Hepatocyte (in vitro differentiated cells): Measurements from ENCODE around the gene ACO2. TPM values are rescaled to one million over a fixed set of nuclear protein-coding genes. Genes with fewer than 3 reads are reported as not detected.

ENCODE experiments used
- DNase-seq: peaks from one replicate; pipeline ENCODE4 v3.0.0-alpha.2; 2016; ENCODE audit warnings: low spot score
- H2AFZ ChIP-seq: fragments of 200-600 bp; sonication (generic); 2 replicates; pipeline ENCODE4 v1.6.0; 2016; ENCODE audit warnings: antibody characterized with exemption, mild to moderate bottlenecking
- H3K27ac ChIP-seq: fragments of 200-600 bp; sonication (generic); 2 replicates; pipeline ENCODE4 v1.5.1; 2016; ENCODE audit warnings: mild to moderate bottlenecking
- H3K27me3 ChIP-seq: fragments of 200-600 bp; sonication (generic); 2 replicates; pipeline ENCODE4 v1.6.1; 2016
- H3K36me3 ChIP-seq: fragments of 200-600 bp; sonication (generic); replicated peaks from 2 replicates; pipeline ENCODE4 v1.5.1; 2016; ENCODE audit warnings: low read depth; ENCODE audit not compliant: insufficient read depth
- H3K4me1 ChIP-seq: fragments of 200-600 bp; sonication (generic); 2 replicates; pipeline ENCODE4 v1.5.1; 2016; ENCODE audit warnings: mild to moderate bottlenecking, moderate library complexity; ENCODE audit not compliant: insufficient read depth
- H3K4me2 ChIP-seq: fragments of 200-600 bp; sonication (generic); 2 replicates; pipeline ENCODE4 v1.6.0; 2016
- H3K4me3 ChIP-seq: fragments of 200-600 bp; sonication (generic); 2 replicates; pipeline ENCODE4 v1.5.1; 2016; ENCODE audit warnings: mild to moderate bottlenecking
- H3K79me2 ChIP-seq: fragments of 200-600 bp; sonication (generic); 2 replicates; pipeline ENCODE4 v1.6.0; 2017; ENCODE audit warnings: mild to moderate bottlenecking
- H3K9me2 ChIP-seq: fragments of 200-600 bp; sonication (generic); replicated peaks from 2 replicates; pipeline ENCODE4 v1.6.0; 2017; ENCODE audit warnings: mild to moderate bottlenecking; ENCODE audit not compliant: insufficient read depth
- H3K9me3 ChIP-seq: fragments of 200-600 bp; sonication (generic); 2 replicates; pipeline ENCODE4 v1.5.1; 2016; ENCODE audit warnings: low read depth, mild to moderate bottlenecking
- H4K20me1 ChIP-seq: fragments of 200-600 bp; sonication (generic); 2 replicates; pipeline ENCODE4 v1.6.0; 2016; ENCODE audit warnings: mild to moderate bottlenecking; ENCODE audit not compliant: insufficient read depth, poor library complexity, severe bottlenecking
- CTCF ChIP-seq: fragments of 200-600 bp; sonication (generic); IDR thresholded peaks from 2 replicates; pipeline ENCODE4 v1.5.1; 2016; ENCODE audit warnings: antibody characterized with exemption, mild to moderate bottlenecking; ENCODE audit not compliant: poor library complexity
- EZH2 ChIP-seq: fragments of 200-600 bp; sonication (generic); IDR thresholded peaks from 2 replicates; pipeline ENCODE4 v1.6.1; 2016; ENCODE audit warnings: antibody characterized with exemption, mild to moderate bottlenecking, borderline replicate concordance
- EZH2phosphoT487 ChIP-seq: fragments of 200-600 bp; sonication (generic); IDR thresholded peaks from one replicate; pipeline ENCODE4 v1.6.1; 2018; ENCODE audit warnings: antibody characterized with exemption, mild to moderate bottlenecking, low read depth, moderate library complexity; ENCODE audit not compliant: unreplicated experiment, severe bottlenecking
- WGBS: methylation state at CpG from one replicate; pipeline ENCODE4 v1.1.6; 2016; ENCODE audit warnings: low lambda C conversion rate; ENCODE audit errors: missing lambda C conversion rate; 5-methylcytosine and 5-hydroxymethylcytosine counted together
- polyA plus RNA-seq: library from polyadenylated mRNA; unstranded; fragments of >200 nt; fragmentation: Nextera tagmentation; extraction: Ambion mirVana; gene quantifications from 2 replicates; pipeline ENCODE4 v1.2.1, GENCODE V29; 2016
- total RNA-seq: library from RNA; depleted of rRNA; stranded (reverse); fragments of >200 nt; gene quantifications from 2 replicates; pipeline ENCODE4 v1.2.3, GENCODE V29; 2014

The ACO2 gene
- total and polyA plus RNA-seq, 2 experiments from 2014 or later: 129 to 196 TPM

DNA sequence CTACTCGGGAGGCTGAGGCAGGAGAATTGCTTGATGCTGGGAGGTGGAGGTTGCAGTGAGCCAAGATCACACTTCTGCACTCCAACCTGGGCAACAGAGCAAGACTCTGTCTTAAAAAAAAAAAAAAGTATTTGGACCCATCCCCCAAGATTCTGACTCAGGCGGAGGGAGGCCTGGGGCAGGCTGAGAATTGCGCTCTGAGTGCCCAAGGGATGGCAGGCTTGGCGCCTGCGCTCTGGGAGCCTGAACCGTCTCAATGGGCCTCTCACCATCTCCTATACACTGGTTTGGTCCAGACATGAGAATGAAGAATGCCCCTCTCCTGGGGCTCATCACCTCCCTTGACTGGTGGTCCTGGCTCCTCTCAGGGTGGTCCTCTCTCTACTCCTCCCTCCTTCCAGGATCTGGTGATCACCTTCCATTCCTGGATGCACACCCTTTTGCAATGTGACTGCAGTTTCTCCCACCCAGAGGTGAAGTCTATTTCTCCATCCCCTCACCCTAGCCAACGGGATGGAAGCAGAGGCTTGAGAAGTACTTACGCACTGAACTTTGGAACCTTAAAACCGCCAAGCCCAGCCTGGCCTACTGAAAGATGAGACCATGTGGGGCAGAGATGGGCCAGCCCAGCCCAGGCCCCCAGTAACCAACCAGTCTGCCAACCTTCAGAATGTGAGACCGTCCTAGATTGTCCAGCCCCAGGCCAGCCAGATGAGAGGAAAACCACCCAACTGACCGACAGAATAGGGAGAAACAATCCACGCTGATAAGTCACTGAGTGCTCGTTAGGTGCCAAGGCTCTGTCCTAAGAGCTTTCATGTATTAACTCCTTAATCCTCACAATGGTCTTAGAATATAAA is 70.5 kb downstream of the ACO2 start:
- TF ChIP-seq CTCF (no peak), EZH2phosphoT487 (no peak), EZH2 (no peak)
- H3K27ac ChIP-seq: no peak overlapping the region
- H4K20me1 ChIP-seq: peaks cover 20% of the 10 kb centered on the region
- H3K4me1 ChIP-seq: peaks cover 17% of the 10 kb centered on the region
- no peak overlapping the region for H3K4me3 ChIP-seq
- H3K79me2 ChIP-seq: peaks cover 50% of the 10 kb centered on the region
- H3K36me3 ChIP-seq: no peaks in the 10 kb centered on the region
- H3K9me2 ChIP-seq: no peaks in the 10 kb centered on the region
- no peak overlapping the region for H3K4me2 ChIP-seq
- DNase-seq: no peak
- no peak overlapping the region for H2AFZ ChIP-seq
- 85% methylated on average over 13 of the region's 13 CpGs for whole genome bisulfite sequencing
- no peaks in the 10 kb centered on the region for H3K9me3 ChIP-seq
- H3K27me3 ChIP-seq: no peaks in the 10 kb centered on the region

DNA sequence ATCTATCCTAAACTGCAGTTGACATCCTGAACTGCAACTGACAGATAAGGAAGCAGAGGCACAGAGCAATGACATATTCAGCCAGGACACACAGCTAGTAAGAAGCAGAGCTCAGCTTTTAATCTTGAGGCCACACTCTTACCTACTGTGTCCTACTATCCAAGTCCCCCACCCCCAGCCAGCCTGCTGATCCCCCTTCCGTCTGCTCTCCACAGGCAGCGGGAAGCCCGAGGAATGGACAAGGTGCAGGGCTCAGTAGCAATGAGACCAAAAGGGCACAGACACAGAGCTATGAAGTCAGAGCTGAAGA is 71.0 kb downstream of the ACO2 start:
- H3K9me2 ChIP-seq: no peaks in the 10 kb centered on the region
- no peak overlapping the region for H3K27ac ChIP-seq
- H3K79me2 ChIP-seq: peaks cover 50% of the 10 kb centered on the region
- TF ChIP-seq CTCF: no peak
- no peak for TF ChIP-seq EZH2phosphoT487
- WGBS: 82% methylated on average over 3 of the region's 3 CpGs
- no peak for DNase-seq
- H3K9me3 ChIP-seq: no peaks in the 10 kb centered on the region
- H3K4me2 ChIP-seq: no peak overlapping the region
- H3K36me3 ChIP-seq: no peaks in the 10 kb centered on the region
- H3K4me1 ChIP-seq: peaks cover 21% of the 10 kb centered on the region
- H2AFZ ChIP-seq: no peak overlapping the region
- no peak overlapping the region for H3K4me3 ChIP-seq
- no peaks in the 10 kb centered on the region for H3K27me3 ChIP-seq
- peaks cover 20% of the 10 kb centered on the region for H4K20me1 ChIP-seq

GRCh38 chr22:41540365-41540764 is 71.4 kb downstream of the ACO2 start:
- Histone ChIP-seq H3K4me2 (no peak overlapping the region), H3K79me2 (peaks cover 52% of the 10 kb centered on the region)
- 95% methylated on average over 7 of the region's 7 CpGs for WGBS

More at GRCh38 chr22:41540365-41540764, 71.4 kb downstream of the ACO2 start:
- DNase-seq: no peak
- no peaks in the 10 kb centered on the region for H3K27me3 ChIP-seq
- TF ChIP-seq EZH2 (no peak), EZH2phosphoT487 (no peak), CTCF (no peak)
- H3K4me3 ChIP-seq: no peak overlapping the region
- no peaks in the 10 kb centered on the region for H3K9me2 ChIP-seq
- H3K9me3 ChIP-seq: no peaks in the 10 kb centered on the region
- no peaks in the 10 kb centered on the region for H3K36me3 ChIP-seq
- peaks cover 22% of the 10 kb centered on the region for H3K4me1 ChIP-seq
- peaks cover 20% of the 10 kb centered on the region for H4K20me1 ChIP-seq
- H3K27ac ChIP-seq: no peak overlapping the region
- no peak overlapping the region for H2AFZ ChIP-seq
